Breast epithelium (tissue), 4 donors: ENCODE measurements around the gene TMEM100. TPM values are rescaled to one million over a fixed set of nuclear protein-coding genes. Genes with fewer than 3 reads are reported as not detected.

Source experiments
- DNase-seq, 2 donors: peaks; one replicate each; pipeline ENCODE4 v3.0.0-alpha.2; 2019; ENCODE audit warnings: low spot score in 2 of 2
- H3K27ac ChIP-seq, 2 donors: fragments of 200-600 bp; sonication (generic) in 1 of 2; one replicate each; pipeline ENCODE4 v1.5.1; 2016 to 2019; ENCODE audit warnings: mild to moderate bottlenecking in 1 of 2
- H3K27me3 ChIP-seq, 2 donors: fragments of 200-600 bp; sonication (generic) in 1 of 2; one replicate each; pipeline versions ENCODE4 v1.5.1 to v1.6.0; 2017 to 2019; ENCODE audit warnings: control low read depth in 1 of 2, mild to moderate bottlenecking in 1 of 2
- H3K36me3 ChIP-seq: fragments of 200-600 bp; one replicate; pipeline ENCODE4 v1.5.1; 2019
- H3K4me1 ChIP-seq, 2 donors: fragments of 200-600 bp; sonication (generic); one replicate each; pipeline ENCODE4 v1.5.1; 2016 to 2019; ENCODE audit warnings: control low read depth in 1 of 2
- H3K4me3 ChIP-seq, 3 donors: fragments of 200-600 bp; sonication (generic); 1 replicate in 2 of 3; 2 replicates in 1 of 3; pipeline ENCODE4 v1.5.1; 2016 to 2019; ENCODE audit warnings: mild to moderate bottlenecking in 3 of 3, moderate library complexity in 2 of 3
- H3K9me3 ChIP-seq, 2 donors: fragments of 200-600 bp; sonication (generic) in 1 of 2; one replicate each; pipeline ENCODE4 v1.5.1; 2016 to 2019; ENCODE audit warnings: control low read depth in 1 of 2
- CTCF ChIP-seq, 3 donors: fragments of 450-650 bp; IDR thresholded peaks; one replicate each; pipeline ENCODE4 v1.5.1; 2016 to 2017; ENCODE audit warnings: antibody characterized with exemption in 3 of 3, mild to moderate bottlenecking in 3 of 3, moderate library complexity in 3 of 3
- POLR2A ChIP-seq: fragments of 450-650 bp; IDR thresholded peaks from one replicate; pipeline ENCODE4 v1.6.1; 2016; ENCODE audit warnings: antibody characterized with exemption, mild to moderate bottlenecking, moderate library complexity
- POLR2AphosphoS5 ChIP-seq, 3 donors: sonication (generic); formaldehyde crosslinking; IDR thresholded peaks; one replicate each; pipeline ENCODE4 v1.6.1; 2017; ENCODE audit warnings: antibody characterized with exemption in 3 of 3
- intact Hi-C: fragments of 100-400 bp; cut with DNase I; formaldehyde crosslinking; loops from one replicate; pipeline ENCODE4 v1.15.1; 2023; ENCODE audit warnings: low total_unique reads
- total RNA-seq, 3 donors: library from RNA; depleted of rRNA; stranded (reverse); fragments of >200 nt; gene quantifications; one replicate each; pipeline ENCODE4 v1.1.0, GENCODE V29; 2016

The TMEM100 gene
- total RNA-seq, 3 donors from 2014 or later = 6.7 to 27.2 (median 20.3) TPM

- intact Hi-C loops = no loop called here
- TF ChIP-seq POLR2A = no peak
- no peak for TF ChIP-seq CTCF (IDR thresholded peaks at IDR 0.05)
- no peak for TF ChIP-seq POLR2AphosphoS5 (IDR thresholded peaks at IDR 0.05)
Measured at GRCh38 chr17:55694286-55694910, 28.3 kb downstream of the TMEM100 start.

GRCh38 chr17:55693254-55694216 is 29.1 kb downstream of the TMEM100 start:
- Histone ChIP-seq H3K27ac (peak overlapping the region in 1 of 2 donors; percentile 60), H3K27me3 (no peaks in the 10 kb centered on the region), H3K9me3 (no peaks in the 10 kb centered on the region), H3K4me1 (no peaks in the 10 kb centered on the region), H3K4me3 (no peak overlapping the region), H3K36me3 (no peaks in the 10 kb centered on the region)
- DNase-seq = no peak
- intact Hi-C loops = no loop called here
- TF ChIP-seq POLR2AphosphoS5 (IDR thresholded peaks at IDR 0.05) (no peak), POLR2A (no peak), CTCF (IDR thresholded peaks at IDR 0.05) (no peak)

More at GRCh38 chr17:55694286-55694910, 28.3 kb downstream of the TMEM100 start:
- Histone ChIP-seq H3K36me3 (no peaks in the 10 kb centered on the region), H3K27ac (peak overlapping the region in 1 of 2 donors; percentile 1), H3K9me3 (no peaks in the 10 kb centered on the region), H3K4me1 (no peaks in the 10 kb centered on the region), H3K27me3 (no peaks in the 10 kb centered on the region), H3K4me3 (no peak overlapping the region)
- no peak for DNase-seq

- Histone ChIP-seq H3K27ac (no peak overlapping the region), H3K4me1 (no peaks in the 10 kb centered on the region), H3K9me3 (peaks cover 0 to 2% of the 10 kb centered on the region in 2 donors), H3K36me3 (no peaks in the 10 kb centered on the region), H3K27me3 (no peaks in the 10 kb centered on the region), H3K4me3 (no peak overlapping the region)
- DNase-seq = no peak
- intact Hi-C loops = no loop called here
- no peak for TF ChIP-seq POLR2A
- no peak for TF ChIP-seq CTCF (IDR thresholded peaks at IDR 0.05)
- TF ChIP-seq POLR2AphosphoS5 (IDR thresholded peaks at IDR 0.05) = no peak
Measured at GRCh38 chr17:55692276-55692675, 30.4 kb downstream of the TMEM100 start.

- no peak for TF ChIP-seq POLR2A
- TF ChIP-seq POLR2AphosphoS5 (IDR thresholded peaks at IDR 0.05) = no peak
- TF ChIP-seq CTCF (IDR thresholded peaks at IDR 0.05) = no peak
- Histone ChIP-seq H3K9me3 (peaks cover 0 to 8% of the 10 kb centered on the region in 2 donors), H3K27ac (no peak overlapping the region), H3K4me1 (no peaks in the 10 kb centered on the region), H3K4me3 (no peak overlapping the region), H3K36me3 (no peaks in the 10 kb centered on the region), H3K27me3 (no peaks in the 10 kb centered on the region)
- intact Hi-C loops = no loop called here
- no peak for DNase-seq
Measured at GRCh38 chr17:55691666-55692065, 31.0 kb downstream of the TMEM100 start.

GRCh38 chr17:55690105-55690508 is 32.6 kb downstream of the TMEM100 start:
- TF ChIP-seq POLR2AphosphoS5 (IDR thresholded peaks at IDR 0.05) = peak in 2 of 3 donors; percentile 58 to 74
- no peak for TF ChIP-seq CTCF (IDR thresholded peaks at IDR 0.05)
- peak overlapping the region in 1 of 2 donors; percentile 46 for H3K27ac ChIP-seq
- no peaks in the 10 kb centered on the region for H3K4me1 ChIP-seq

More at GRCh38 chr17:55690105-55690508, 32.6 kb downstream of the TMEM100 start:
- intact Hi-C loops = no loop called here
- Histone ChIP-seq H3K36me3 (no peaks in the 10 kb centered on the region), H3K9me3 (peaks cover 0 to 8% of the 10 kb centered on the region in 2 donors), H3K27me3 (no peaks in the 10 kb centered on the region), H3K4me3 (no peak overlapping the region)
- no peak for DNase-seq
